Stimulated activated CD8-positive, alpha-beta memory T cell treated with anti-CD3 and anti-CD28 coated beads, Interleukin-4, amount 100 ng/mL, for 4 hours (primary cell): ENCODE measurements around the gene TMEM135.

Experiments
- DNase-seq, 2 donors: peaks; one replicate each; pipeline ENCODE4 v3.0.0-alpha.2; 2020; ENCODE audit warnings: low read depth in 2 of 2, low spot score in 1 of 2

The TMEM135 gene

GRCh38 chr11:87190071-87190470 is 152.3 kb downstream of the TMEM135 start:
- DNase-seq = no peak

GRCh38 chr11:87193756-87194470 is 156.2 kb downstream of the TMEM135 start:
- DNase-seq = no peak

GRCh38 chr11:87194985-87195820 is 157.5 kb downstream of the TMEM135 start:
- DNase-seq = no peak

GRCh38 chr11:87198266-87198881 is 160.6 kb downstream of the TMEM135 start:
- no peak for DNase-seq

- DNase-seq = no peak
Measured at GRCh38 chr11:87201376-87201775, 163.6 kb downstream of the TMEM135 start.

GRCh38 chr11:87203907-87204602 is 166.3 kb downstream of the TMEM135 start:
- no peak for DNase-seq

GRCh38 chr11:87212891-87213290 is 175.2 kb downstream of the TMEM135 start:
- DNase-seq = no peak

GRCh38 chr11:87213444-87213843 is 175.7 kb downstream of the TMEM135 start:
- DNase-seq = no peak

- no peak for DNase-seq
Measured at GRCh38 chr11:87215236-87215635, 177.5 kb downstream of the TMEM135 start.

GRCh38 chr11:87219266-87219665 is 181.5 kb downstream of the TMEM135 start:
- no peak for DNase-seq

GRCh38 chr11:87223816-87224215 is 186.1 kb downstream of the TMEM135 start:
- DNase-seq = no peak

GRCh38 chr11:87224486-87224885 is 186.8 kb downstream of the TMEM135 start:
- DNase-seq = no peak

GRCh38 chr11:87228820-87229219 is 191.1 kb downstream of the TMEM135 start:
- no peak for DNase-seq

GRCh38 chr11:87230995-87231394 is 193.3 kb downstream of the TMEM135 start:
- no peak for DNase-seq

GRCh38 chr11:87232320-87232719 is 194.6 kb downstream of the TMEM135 start:
- no peak for DNase-seq

GRCh38 chr11:87235366-87235765 is 197.6 kb downstream of the TMEM135 start:
- no peak for DNase-seq

- DNase-seq = no peak
Measured at GRCh38 chr11:87236368-87236767, 198.6 kb downstream of the TMEM135 start.

GRCh38 chr11:87239001-87239400 is 201.3 kb downstream of the TMEM135 start:
- DNase-seq = no peak

- no peak for DNase-seq
Measured at GRCh38 chr11:87239531-87239930, 201.8 kb downstream of the TMEM135 start.

- no peak for DNase-seq
Measured at GRCh38 chr11:87251560-87251959, 213.8 kb downstream of the TMEM135 start.

GRCh38 chr11:87252869-87253268 is 215.1 kb downstream of the TMEM135 start:
- no peak for DNase-seq
